ENCODE measurements around the gene SMARCA2.

SMARCA2 gene

GRCh38 chr9:2173861-2174260, 158.7 kb downstream of the SMARCA2 start:
- peaks cover 10 to 42% (median 12%) of the 10 kb centered on the region in 3 donors for H3K36me3 ChIP-seq
- no peaks in the 10 kb centered on the region for H3K27me3 ChIP-seq
- no peak overlapping the region for H3K4me3 ChIP-seq
- no peak overlapping the region for H3K27ac ChIP-seq
- H3K4me1 ChIP-seq, result no peaks in the 10 kb centered on the region
- no peak for DNase-seq
- intact Hi-C loops (cut with DNase I; ENCODE audit: low total_unique reads), result loop anchor here (10.0 kb wide), 1 partner anchor 61 kb away; no protein-coding TSS in a partner anchor
- TF ChIP-seq CTCF (IDR thresholded peaks at IDR 0.05), result no peak
- no peaks in the 10 kb centered on the region for H3K9me3 ChIP-seq

GRCh38 chr9:2174306-2174705, 159.2 kb downstream of the SMARCA2 start:
- H3K27ac ChIP-seq, result no peak overlapping the region
- no peaks in the 10 kb centered on the region for H3K4me1 ChIP-seq
- intact Hi-C loops (cut with DNase I; ENCODE audit: low total_unique reads), result loop anchor here (10.0 kb wide), 1 partner anchor 60 kb away; no protein-coding TSS in a partner anchor
- TF ChIP-seq CTCF (IDR thresholded peaks at IDR 0.05), result no peak
- no peaks in the 10 kb centered on the region for H3K27me3 ChIP-seq
- peaks cover 8 to 40% (median 12%) of the 10 kb centered on the region in 3 donors for H3K36me3 ChIP-seq
- no peaks in the 10 kb centered on the region for H3K9me3 ChIP-seq
- DNase-seq, result no peak
- no peak overlapping the region for H3K4me3 ChIP-seq

GRCh38 chr9:2174911-2175310, 159.8 kb downstream of the SMARCA2 start:
- DNase-seq, result no peak
- no peaks in the 10 kb centered on the region for H3K27me3 ChIP-seq
- TF ChIP-seq CTCF (IDR thresholded peaks at IDR 0.05), result no peak
- no peaks in the 10 kb centered on the region for H3K4me1 ChIP-seq
- H3K27ac ChIP-seq, result no peak overlapping the region
- H3K9me3 ChIP-seq, result no peaks in the 10 kb centered on the region
- no peak overlapping the region for H3K4me3 ChIP-seq
- intact Hi-C loops (cut with DNase I; ENCODE audit: low total_unique reads), result loop anchor here (10.0 kb wide), 1 partner anchor 60 kb away; no protein-coding TSS in a partner anchor
- peaks cover 8 to 34% (median 12%) of the 10 kb centered on the region in 3 donors for H3K36me3 ChIP-seq

- intact Hi-C loops (cut with DNase I; ENCODE audit: low total_unique reads), result loop anchor here (10.0 kb wide), 1 partner anchor 58 kb away; no protein-coding TSS in a partner anchor
- no peak for DNase-seq
Observed at GRCh38 chr9:2177121-2177520, 162.0 kb downstream of the SMARCA2 start.

GRCh38 chr9:2178034-2178734, 163.0 kb downstream of the SMARCA2 start:
- Histone ChIP-seq H3K27me3 (no peaks in the 10 kb centered on the region), H3K36me3 (peaks cover 4 to 18% (median 8%) of the 10 kb centered on the region in 3 donors), H3K4me3 (no peak overlapping the region), H3K27ac (no peak overlapping the region), H3K4me1 (no peaks in the 10 kb centered on the region), H3K9me3 (no peaks in the 10 kb centered on the region)
- intact Hi-C loops (cut with DNase I; ENCODE audit: low total_unique reads), result loop anchor here (10.0 kb wide), 1 partner anchor 57 kb away; no protein-coding TSS in a partner anchor
- no peak for TF ChIP-seq CTCF (IDR thresholded peaks at IDR 0.05)
- DNase-seq, result no peak

More at GRCh38 chr9:2177121-2177520, 162.0 kb downstream of the SMARCA2 start:
- no peak for TF ChIP-seq CTCF (IDR thresholded peaks at IDR 0.05)
- no peak overlapping the region for H3K4me3 ChIP-seq
- H3K36me3 ChIP-seq, result peaks cover 0 to 15% (median 0%) of the 10 kb centered on the region in 3 donors
- no peaks in the 10 kb centered on the region for H3K4me1 ChIP-seq
- no peaks in the 10 kb centered on the region for H3K9me3 ChIP-seq
- H3K27ac ChIP-seq, result no peak overlapping the region
- no peaks in the 10 kb centered on the region for H3K27me3 ChIP-seq
